Uterus (tissue), 2 donors: ENCODE data around the gene PHC2.

Experiments
- CTCF ChIP-seq, 4 experiments: fragments of 200-600 bp in 2 of 4; fragments of 450-650 bp in 2 of 4; sonication (generic) in 2 of 4; IDR thresholded peaks; one replicate each; pipeline ENCODE4 v1.5.1; 2016 to 2019; ENCODE audit warnings: antibody characterized with exemption in 4 of 4, mild to moderate bottlenecking in 2 of 4, moderate library complexity in 1 of 4
- POLR2A ChIP-seq, 2 donors: fragments of 450-650 bp; IDR thresholded peaks; one replicate each; pipeline ENCODE4 v1.6.1; 2016; ENCODE audit warnings: antibody characterized with exemption in 2 of 2, mild to moderate bottlenecking in 1 of 2, moderate library complexity in 1 of 2

- TF ChIP-seq CTCF (IDR thresholded peaks at IDR 0.05) (no peak), POLR2A (IDR thresholded peaks at IDR 0.05) (no peak)
These were observed 2.2 kb downstream of the PHC2 start for GRCh38 chr1:33428661-33429060.
